ENCODE data around the gene CRYBA2. TPM values are rescaled to one million over a fixed set of nuclear protein-coding genes. Genes with fewer than 3 reads are reported as not detected.

Gene CRYBA2
- total and polyA plus RNA-seq, 2 of the 8 experiments (the other 6 are each of a cell fraction or from before 2014, with no cell fraction given), result not detected

DNA sequence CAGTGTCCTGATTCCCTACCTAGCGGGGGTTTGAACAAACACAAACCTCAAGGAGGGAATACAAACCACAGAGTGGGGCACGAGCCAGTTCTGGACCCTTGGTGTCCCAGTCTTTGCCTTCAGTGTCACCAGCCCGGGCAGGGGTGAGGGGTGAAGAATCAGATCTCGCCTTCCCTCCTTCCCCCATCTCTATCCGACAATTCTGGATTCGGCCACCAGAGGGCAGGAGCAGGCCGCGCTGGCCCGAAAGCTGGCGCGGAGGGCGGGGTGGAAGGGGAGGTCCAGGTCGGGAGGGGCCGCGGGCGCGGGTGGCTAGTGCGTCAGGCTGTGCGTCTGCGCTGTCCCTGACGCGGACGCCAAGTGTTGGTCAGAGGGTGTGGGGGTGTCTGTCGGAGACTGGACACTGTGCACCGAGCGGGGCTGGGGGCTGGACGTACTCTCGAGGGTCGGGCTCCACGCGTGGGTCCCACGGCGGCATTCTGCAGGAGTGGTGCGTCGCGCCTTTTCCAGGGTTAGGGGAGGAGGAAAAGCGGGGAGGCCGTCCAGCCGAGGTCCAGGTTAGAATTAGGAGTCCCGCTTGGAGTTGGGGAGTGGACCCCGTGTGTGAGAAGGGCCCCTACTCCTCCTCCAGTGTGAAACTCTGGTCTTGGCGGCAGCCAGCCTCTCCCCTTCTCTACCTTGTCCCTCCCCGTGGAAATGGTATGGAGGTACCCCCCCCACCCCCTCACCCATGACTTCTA is 2.9 kb upstream of the CRYBA2 start (continued):
- TF ChIP-seq RFX5 (IDR thresholded peaks at IDR 0.05; ENCODE audit: borderline replicate concordance, low read depth, low read length) (no peak), JUND (IDR thresholded peaks at IDR 0.05; ENCODE audit: low read length) (no peak), RXRA (IDR thresholded peaks at IDR 0.05; ENCODE audit: insufficient read depth, low read depth, low read length) (no peak), EGR1 (IDR thresholded peaks at IDR 0.05; ENCODE audit: borderline replicate concordance, low read depth, low read length) (no peak), SIN3A (conservative IDR thresholded peaks at IDR 0.05 in 1 of 2, IDR thresholded peaks at IDR 0.05 in 1 of 2; ENCODE audit: low read depth in 1 of 2, low read length in 2 of 2) (0 out of 4 replicates have a peak, but pooled peaks of 1 of the 2 experiments have one; percentile 54), TEAD4 (IDR thresholded peaks at IDR 0.05; ENCODE audit: low read depth, low read length) (no peak), CHD2 (IDR thresholded peaks at IDR 0.05; ENCODE audit: low read length) (no peak), HDAC2 (IDR thresholded peaks at IDR 0.05; ENCODE audit: borderline replicate concordance in 1 of 2, low read depth in 2 of 2, low read length in 2 of 2) (peak in 1 of 2 experiments; percentile 13; a peak in 1 of 4 replicates), EZH2 (IDR thresholded peaks at IDR 0.05; ENCODE audit: low read depth, low read length, severe bottlenecking) (peak; percentile 12), SIX5 (IDR thresholded peaks at IDR 0.05; ENCODE audit: low read depth, low read length) (no peak), NANOG (IDR thresholded peaks at IDR 0.05; ENCODE audit: insufficient read depth, low read depth, low read length, poor library complexity, severe bottlenecking) (no peak), CTBP2 (IDR thresholded peaks at IDR 0.05; ENCODE audit: borderline replicate concordance, insufficient read depth, insufficient read length, low read length) (no peak), TAF7 (optimal IDR thresholded peaks at IDR 0.05; ENCODE audit: borderline replicate concordance, low read depth, low read length) (peak; percentile 13), TCF12 (IDR thresholded peaks at IDR 0.05; ENCODE audit: low read depth, low read length) (no peak), YY1 (IDR thresholded peaks at IDR 0.05; ENCODE audit: low read depth, low read length) (no peak), KDM1A (IDR thresholded peaks at IDR 0.05; ENCODE audit: borderline replicate concordance, low read length) (no peak)
- TF ChIP-seq, protein P1, sequence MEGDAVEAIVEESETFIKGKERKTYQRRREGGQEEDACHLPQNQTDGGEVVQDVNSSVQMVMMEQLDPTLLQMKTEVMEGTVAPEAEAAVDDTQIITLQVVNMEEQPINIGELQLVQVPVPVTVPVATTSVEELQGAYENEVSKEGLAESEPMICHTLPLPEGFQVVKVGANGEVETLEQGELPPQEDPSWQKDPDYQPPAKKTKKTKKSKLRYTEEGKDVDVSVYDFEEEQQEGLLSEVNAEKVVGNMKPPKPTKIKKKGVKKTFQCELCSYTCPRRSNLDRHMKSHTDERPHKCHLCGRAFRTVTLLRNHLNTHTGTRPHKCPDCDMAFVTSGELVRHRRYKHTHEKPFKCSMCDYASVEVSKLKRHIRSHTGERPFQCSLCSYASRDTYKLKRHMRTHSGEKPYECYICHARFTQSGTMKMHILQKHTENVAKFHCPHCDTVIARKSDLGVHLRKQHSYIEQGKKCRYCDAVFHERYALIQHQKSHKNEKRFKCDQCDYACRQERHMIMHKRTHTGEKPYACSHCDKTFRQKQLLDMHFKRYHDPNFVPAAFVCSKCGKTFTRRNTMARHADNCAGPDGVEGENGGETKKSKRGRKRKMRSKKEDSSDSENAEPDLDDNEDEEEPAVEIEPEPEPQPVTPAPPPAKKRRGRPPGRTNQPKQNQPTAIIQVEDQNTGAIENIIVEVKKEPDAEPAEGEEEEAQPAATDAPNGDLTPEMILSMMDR (IDR thresholded peaks at IDR 0.05; ENCODE audit: control extremely low read depth in 1 of 3, insufficient read depth in 1 of 3, low read depth in 1 of 3, low read length in 3 of 3), result peak in 2 of 3 experiments; percentile 88; a peak in 3 of 4 replicates
- TF ChIP-seq, protein P2, sequence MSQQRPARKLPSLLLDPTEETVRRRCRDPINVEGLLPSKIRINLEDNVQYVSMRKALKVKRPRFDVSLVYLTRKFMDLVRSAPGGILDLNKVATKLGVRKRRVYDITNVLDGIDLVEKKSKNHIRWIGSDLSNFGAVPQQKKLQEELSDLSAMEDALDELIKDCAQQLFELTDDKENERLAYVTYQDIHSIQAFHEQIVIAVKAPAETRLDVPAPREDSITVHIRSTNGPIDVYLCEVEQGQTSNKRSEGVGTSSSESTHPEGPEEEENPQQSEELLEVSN (IDR thresholded peaks at IDR 0.05), result 0 out of 2 replicates have a peak, but pooled peaks have one; percentile 20
